ENCODE measurements around the gene COMT. TPM values are rescaled to one million over a fixed set of nuclear protein-coding genes. Genes with fewer than 3 reads are reported as not detected.
"Not testable (repeated sequence)": the region's sequence is repeated elsewhere in the genome, so short reads cannot be mapped to it uniquely, and the experiment has no call there.

Gene COMT
- total RNA-seq, 2 experiments from 2014 or later: 11.3 to 11.4 TPM

DNA sequence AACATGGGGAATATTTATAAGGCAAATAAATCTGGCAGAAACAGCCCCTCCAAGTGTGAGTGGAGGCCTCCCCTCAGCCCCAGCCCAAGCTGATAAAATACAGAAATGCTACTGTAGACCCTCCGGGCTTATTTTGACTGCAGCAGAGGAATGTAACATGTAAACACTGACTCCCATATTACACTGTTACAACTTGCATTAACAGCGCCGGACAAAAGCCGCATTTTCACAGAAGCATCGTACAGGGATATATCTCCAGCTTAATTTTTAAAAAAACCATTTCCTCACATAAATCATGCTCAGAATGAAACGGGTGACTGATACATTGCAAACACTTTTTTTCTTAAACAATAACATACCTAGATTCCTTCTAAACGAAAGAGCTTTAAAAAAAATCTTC lies 36.6 kb upstream of the COMT start:
- Mint-ChIP-seq H3K27me3 (no peaks in the 10 kb centered on the region), H3K36me3 (ENCODE audit: low read depth) (peaks cover 13% of the 10 kb centered on the region), H3K27ac (no peak overlapping the region), H3K9me3 (no peaks in the 10 kb centered on the region), H3K4me3 (no peak overlapping the region), H3K4me1 (ENCODE audit: low read depth) (peaks cover 8% of the 10 kb centered on the region)
- no peak overlapping the region for H3K4me3 ChIP-seq (ENCODE audit: low read length)
- ATAC-seq (ENCODE audit: poor library complexity) (no peak), DNase-seq (no peak)
- intact Hi-C loops (cut with DNase I, micrococcal nuclease): no loop called here
- H3K36me3 ChIP-seq (ENCODE audit: insufficient read depth, low read length): peaks cover 15% of the 10 kb centered on the region
- H3K27me3 ChIP-seq (ENCODE audit: control insufficient read depth in 1 of 2, insufficient read depth in 2 of 2, low read length in 2 of 2): no peaks in the 10 kb centered on the region
- POLR2A ChIA-PET: no interaction called here
- TF ChIP-seq, protein P1, sequence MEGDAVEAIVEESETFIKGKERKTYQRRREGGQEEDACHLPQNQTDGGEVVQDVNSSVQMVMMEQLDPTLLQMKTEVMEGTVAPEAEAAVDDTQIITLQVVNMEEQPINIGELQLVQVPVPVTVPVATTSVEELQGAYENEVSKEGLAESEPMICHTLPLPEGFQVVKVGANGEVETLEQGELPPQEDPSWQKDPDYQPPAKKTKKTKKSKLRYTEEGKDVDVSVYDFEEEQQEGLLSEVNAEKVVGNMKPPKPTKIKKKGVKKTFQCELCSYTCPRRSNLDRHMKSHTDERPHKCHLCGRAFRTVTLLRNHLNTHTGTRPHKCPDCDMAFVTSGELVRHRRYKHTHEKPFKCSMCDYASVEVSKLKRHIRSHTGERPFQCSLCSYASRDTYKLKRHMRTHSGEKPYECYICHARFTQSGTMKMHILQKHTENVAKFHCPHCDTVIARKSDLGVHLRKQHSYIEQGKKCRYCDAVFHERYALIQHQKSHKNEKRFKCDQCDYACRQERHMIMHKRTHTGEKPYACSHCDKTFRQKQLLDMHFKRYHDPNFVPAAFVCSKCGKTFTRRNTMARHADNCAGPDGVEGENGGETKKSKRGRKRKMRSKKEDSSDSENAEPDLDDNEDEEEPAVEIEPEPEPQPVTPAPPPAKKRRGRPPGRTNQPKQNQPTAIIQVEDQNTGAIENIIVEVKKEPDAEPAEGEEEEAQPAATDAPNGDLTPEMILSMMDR (IDR thresholded peaks at IDR 0.05): no peak
- no peak overlapping the region for H3K27ac ChIP-seq (ENCODE audit: low read depth in 1 of 2, low read length in 2 of 2)
- H3K4me1 ChIP-seq (ENCODE audit: insufficient read depth, low read length): peaks cover 6% of the 10 kb centered on the region
- no peaks in the 10 kb centered on the region for H3K9me3 ChIP-seq (ENCODE audit: control insufficient read depth in 1 of 2, insufficient read depth in 1 of 2, low read length in 2 of 2)
- CTCF ChIA-PET: interaction anchor here (0.7 kb wide), 1 partner anchor 174 kb away, joined by 3 read pairs; no protein-coding TSS in a partner anchor

GRCh38 chr22:19905347-19906276 lies 36.0 kb upstream of the COMT start:
- no peaks in the 10 kb centered on the region for H3K27me3 Mint-ChIP-seq
- H3K36me3 Mint-ChIP-seq (ENCODE audit: low read depth): peaks cover 19% of the 10 kb centered on the region
- no peaks in the 10 kb centered on the region for H3K9me3 Mint-ChIP-seq
- Histone ChIP-seq H3K27me3 (ENCODE audit: control insufficient read depth in 1 of 2, insufficient read depth in 2 of 2, low read length in 2 of 2) (no peaks in the 10 kb centered on the region), H3K9me3 (ENCODE audit: control insufficient read depth in 1 of 2, insufficient read depth in 1 of 2, low read length in 2 of 2) (no peaks in the 10 kb centered on the region), H3K27ac (ENCODE audit: low read depth in 1 of 2, low read length in 2 of 2) (no peak overlapping the region), H3K36me3 (ENCODE audit: insufficient read depth, low read length) (peaks cover 20% of the 10 kb centered on the region), H3K4me1 (ENCODE audit: insufficient read depth, low read length) (peaks cover 7% of the 10 kb centered on the region), H3K4me3 (ENCODE audit: low read length) (no peak overlapping the region)
- intact Hi-C loops (cut with DNase I, micrococcal nuclease): no loop called here
- TF ChIP-seq, protein P1 (IDR thresholded peaks at IDR 0.05): no peak
- no peak for DNase-seq
- H3K27ac Mint-ChIP-seq: no peak overlapping the region
- peaks cover 10% of the 10 kb centered on the region for H3K4me1 Mint-ChIP-seq (ENCODE audit: low read depth)
- no peak overlapping the region for H3K4me3 Mint-ChIP-seq
- POLR2A ChIA-PET: no interaction called here
- no peak for ATAC-seq (ENCODE audit: poor library complexity)
- CTCF ChIA-PET: interaction anchor here (0.7 kb wide), 1 partner anchor 175 kb away, joined by 3 read pairs; no protein-coding TSS in a partner anchor

GRCh38 chr22:19906864-19907263 lies 34.7 kb upstream of the COMT start:
- H3K9me3 Mint-ChIP-seq; ATAC-seq (ENCODE audit: poor library complexity); H3K4me3 Mint-ChIP-seq; H3K27ac ChIP-seq (ENCODE audit: low read depth in 1 of 2, low read length in 2 of 2); H3K27me3 ChIP-seq (ENCODE audit: control insufficient read depth in 1 of 2, insufficient read depth in 2 of 2, low read length in 2 of 2); H3K27ac Mint-ChIP-seq; H3K27me3 Mint-ChIP-seq; CTCF ChIA-PET; POLR2A ChIA-PET; DNase-seq; H3K9me3 ChIP-seq (ENCODE audit: control insufficient read depth in 1 of 2, insufficient read depth in 1 of 2, low read length in 2 of 2); H3K4me3 ChIP-seq (ENCODE audit: low read length); intact Hi-C loops (cut with DNase I, micrococcal nuclease); H3K4me1 ChIP-seq (ENCODE audit: insufficient read depth, low read length): not testable (repeated sequence)
- peaks cover 28% of the 10 kb centered on the region for H3K36me3 Mint-ChIP-seq (ENCODE audit: low read depth)
- H3K36me3 ChIP-seq (ENCODE audit: insufficient read depth, low read length): peaks cover 16% of the 10 kb centered on the region
- peaks cover 10% of the 10 kb centered on the region for H3K4me1 Mint-ChIP-seq (ENCODE audit: low read depth)

- peaks cover 20% of the 10 kb centered on the region for H3K36me3 ChIP-seq (ENCODE audit: insufficient read depth, low read length)
- POLR2A ChIA-PET; H3K27ac ChIP-seq (ENCODE audit: low read depth in 1 of 2, low read length in 2 of 2); H3K27ac Mint-ChIP-seq; ATAC-seq (ENCODE audit: poor library complexity); intact Hi-C loops (cut with DNase I, micrococcal nuclease); H3K4me1 ChIP-seq (ENCODE audit: insufficient read depth, low read length); H3K27me3 ChIP-seq (ENCODE audit: control insufficient read depth in 1 of 2, insufficient read depth in 2 of 2, low read length in 2 of 2); H3K9me3 ChIP-seq (ENCODE audit: control insufficient read depth in 1 of 2, insufficient read depth in 1 of 2, low read length in 2 of 2); H3K4me3 ChIP-seq (ENCODE audit: low read length); H3K9me3 Mint-ChIP-seq; DNase-seq; CTCF ChIA-PET; H3K4me3 Mint-ChIP-seq; H3K27me3 Mint-ChIP-seq: not testable (repeated sequence)
- Mint-ChIP-seq H3K4me1 (ENCODE audit: low read depth) (peaks cover 10% of the 10 kb centered on the region), H3K36me3 (ENCODE audit: low read depth) (peaks cover 33% of the 10 kb centered on the region)
These were observed 33.7 kb upstream of the COMT start for GRCh38 chr22:19907902-19908301.

All from CD4-positive, alpha-beta T cell (primary cell).